Measurements from ENCODE around the gene KRT3. TPM values are rescaled to one million over a fixed set of nuclear protein-coding genes. Genes with fewer than 3 reads are reported as not detected.

KRT3 gene
- total RNA-seq, 4 donors from 2014 or later, result not detected

GRCh38 chr12:52832451-52832850 is 36.5 kb upstream of the KRT3 start:
- peaks cover 0 to 30% (median 0%) of the 10 kb centered on the region in 4 donors for H3K27me3 ChIP-seq
- H3K4me1 ChIP-seq, result no peaks in the 10 kb centered on the region
- intact Hi-C loops (cut with DNase I), result no loop called here
- TF ChIP-seq EP300 (IDR thresholded peaks at IDR 0.05) (no peak), POLR2AphosphoS5 (IDR thresholded peaks at IDR 0.05) (no peak), POLR2A (IDR thresholded peaks at IDR 0.05; ENCODE audit: low read depth) (no peak), CTCF (IDR thresholded peaks at IDR 0.05) (no peak)
- H3K27ac ChIP-seq (replicated peaks in 1 of 4), result no peak overlapping the region
- DNase-seq (ENCODE audit: extremely low spot score), result no peak
- H3K4me3 ChIP-seq, result no peak overlapping the region
- no peaks in the 10 kb centered on the region for H3K36me3 ChIP-seq
- H3K9me3 ChIP-seq, result no peaks in the 10 kb centered on the region
- WGBS, result 79% methylated on average over 3 of the region's 3 CpGs

GRCh38 chr12:52831251-52831650 is 35.3 kb upstream of the KRT3 start:
- H3K36me3 ChIP-seq, result no peaks in the 10 kb centered on the region
- H3K4me3 ChIP-seq, result no peak overlapping the region
- DNase-seq (ENCODE audit: extremely low spot score), result no peak
- WGBS, result 83% methylated on average over 6 of the region's 7 CpGs
- H3K27me3 ChIP-seq, result peaks cover 0 to 21% (median 0%) of the 10 kb centered on the region in 4 donors
- no peaks in the 10 kb centered on the region for H3K9me3 ChIP-seq
- H3K27ac ChIP-seq (replicated peaks in 1 of 4), result no peak overlapping the region
- intact Hi-C loops (cut with DNase I), result no loop called here
- H3K4me1 ChIP-seq, result no peaks in the 10 kb centered on the region
- TF ChIP-seq POLR2A (IDR thresholded peaks at IDR 0.05; ENCODE audit: low read depth) (no peak), EP300 (IDR thresholded peaks at IDR 0.05) (no peak), CTCF (IDR thresholded peaks at IDR 0.05) (no peak), POLR2AphosphoS5 (IDR thresholded peaks at IDR 0.05) (no peak)

GRCh38 chr12:52829986-52830770 is 34.3 kb upstream of the KRT3 start:
- no peaks in the 10 kb centered on the region for H3K9me3 ChIP-seq
- no peaks in the 10 kb centered on the region for H3K36me3 ChIP-seq
- no peak for DNase-seq (ENCODE audit: extremely low spot score)
- H3K4me3 ChIP-seq, result no peak overlapping the region
- no peak overlapping the region for H3K27ac ChIP-seq (replicated peaks in 1 of 4)
- H3K27me3 ChIP-seq, result peaks cover 0 to 12% (median 0%) of the 10 kb centered on the region in 4 donors
- intact Hi-C loops (cut with DNase I), result no loop called here
- no peaks in the 10 kb centered on the region for H3K4me1 ChIP-seq
- TF ChIP-seq POLR2A (IDR thresholded peaks at IDR 0.05; ENCODE audit: low read depth) (no peak), CTCF (IDR thresholded peaks at IDR 0.05) (no peak), EP300 (IDR thresholded peaks at IDR 0.05) (no peak), POLR2AphosphoS5 (IDR thresholded peaks at IDR 0.05) (no peak)
- 74% methylated on average over 8 of the region's 8 CpGs for WGBS

- Histone ChIP-seq H3K4me1 (no peaks in the 10 kb centered on the region), H3K27me3 (no peaks in the 10 kb centered on the region), H3K27ac (replicated peaks in 1 of 4) (no peak overlapping the region), H3K9me3 (no peaks in the 10 kb centered on the region), H3K36me3 (no peaks in the 10 kb centered on the region), H3K4me3 (no peak overlapping the region)
- 54% methylated on average over 2 of the region's 2 CpGs for WGBS
- TF ChIP-seq POLR2A (IDR thresholded peaks at IDR 0.05; ENCODE audit: low read depth), result no peak
- no peak for TF ChIP-seq EP300 (IDR thresholded peaks at IDR 0.05)
- no peak for TF ChIP-seq CTCF (IDR thresholded peaks at IDR 0.05)
- no peak for TF ChIP-seq POLR2AphosphoS5 (IDR thresholded peaks at IDR 0.05)
- no peak for DNase-seq (ENCODE audit: extremely low spot score)
- intact Hi-C loops (cut with DNase I), result no loop called here
Measured at GRCh38 chr12:52828591-52829021, 32.7 kb upstream of the KRT3 start.
